GM13977 (cell line): ENCODE results near the gene WBP4.
"Not testable (repeated sequence)": the region's sequence is repeated elsewhere in the genome, so short reads cannot be mapped to it uniquely, and the experiment has no call there.

Source experiments
- DNase-seq: peaks from one replicate; pipeline ENCODE4 v3.0.0; 2012; ENCODE audit warnings: low spot score
- in situ Hi-C: fragments of 300-500 bp; cut with MboI; formaldehyde crosslinking; loops from one replicate; pipeline ENCODE4 v1.12.0; 2022; ENCODE audit warnings: low sequenced_read_pairs, low pct_unique_long_range_greater_than_20kb, mixed read lengths, inconsistent platforms; ENCODE audit not compliant: unreplicated experiment
- TF ChIP-seq, protein P1 (sequence below): IDR thresholded peaks from 2 replicates; pipeline ENCODE4 v1.5.1; 2012; ENCODE audit warnings: mild to moderate bottlenecking, control low read depth; ENCODE audit not compliant: insufficient read depth; ENCODE audit errors: extremely low read depth, missing control alignments

Gene WBP4

DNA sequence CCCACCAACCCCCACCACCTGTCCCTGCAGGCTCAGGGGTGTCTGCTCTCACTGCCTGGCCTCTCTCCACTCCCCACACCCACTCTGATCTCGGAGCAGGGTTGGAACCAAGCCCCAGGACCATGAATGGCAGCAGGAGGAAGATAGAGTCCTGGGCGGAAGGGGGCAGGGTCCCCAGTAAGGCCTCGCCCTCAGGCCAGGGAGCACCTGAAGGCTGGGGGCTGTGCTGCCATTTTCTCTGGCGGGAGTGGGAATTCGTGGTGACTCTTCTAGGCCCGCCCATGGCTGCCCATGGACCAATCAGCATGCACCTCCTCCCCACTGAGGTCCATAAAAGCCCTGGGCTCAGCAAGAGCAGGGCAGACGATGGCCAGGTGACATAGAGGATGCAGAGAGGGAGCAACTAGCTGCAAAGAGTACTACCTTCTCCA, 46.3 kb downstream of the WBP4 start:
- no peak for DNase-seq
- in situ Hi-C loops: no loop called here

DNA sequence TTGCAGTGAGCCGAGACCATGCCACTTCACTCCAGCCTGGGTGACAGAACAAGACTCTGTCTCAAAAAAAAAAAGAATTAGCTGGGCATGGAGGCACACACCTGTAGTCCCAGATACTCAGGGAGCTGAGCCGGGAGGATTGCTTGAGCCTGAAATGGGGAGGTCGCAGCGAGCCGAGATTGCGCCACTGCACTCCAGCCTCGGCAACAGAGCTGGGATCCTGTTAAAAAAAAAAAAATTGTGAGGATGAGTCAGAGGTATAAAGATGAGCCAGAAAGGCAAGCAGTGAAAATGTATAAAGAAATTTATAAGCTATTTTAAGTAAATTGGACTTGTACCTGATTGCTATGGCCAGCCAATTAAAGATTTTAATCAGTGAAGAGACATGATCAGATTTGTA, 50.1 kb downstream of the WBP4 start:
- TF ChIP-seq, protein P1, sequence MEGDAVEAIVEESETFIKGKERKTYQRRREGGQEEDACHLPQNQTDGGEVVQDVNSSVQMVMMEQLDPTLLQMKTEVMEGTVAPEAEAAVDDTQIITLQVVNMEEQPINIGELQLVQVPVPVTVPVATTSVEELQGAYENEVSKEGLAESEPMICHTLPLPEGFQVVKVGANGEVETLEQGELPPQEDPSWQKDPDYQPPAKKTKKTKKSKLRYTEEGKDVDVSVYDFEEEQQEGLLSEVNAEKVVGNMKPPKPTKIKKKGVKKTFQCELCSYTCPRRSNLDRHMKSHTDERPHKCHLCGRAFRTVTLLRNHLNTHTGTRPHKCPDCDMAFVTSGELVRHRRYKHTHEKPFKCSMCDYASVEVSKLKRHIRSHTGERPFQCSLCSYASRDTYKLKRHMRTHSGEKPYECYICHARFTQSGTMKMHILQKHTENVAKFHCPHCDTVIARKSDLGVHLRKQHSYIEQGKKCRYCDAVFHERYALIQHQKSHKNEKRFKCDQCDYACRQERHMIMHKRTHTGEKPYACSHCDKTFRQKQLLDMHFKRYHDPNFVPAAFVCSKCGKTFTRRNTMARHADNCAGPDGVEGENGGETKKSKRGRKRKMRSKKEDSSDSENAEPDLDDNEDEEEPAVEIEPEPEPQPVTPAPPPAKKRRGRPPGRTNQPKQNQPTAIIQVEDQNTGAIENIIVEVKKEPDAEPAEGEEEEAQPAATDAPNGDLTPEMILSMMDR: no peak
- no peak for DNase-seq
- in situ Hi-C loops: no loop called here

More for the DNA sequence above, 46.3 kb downstream of the WBP4 start:
- TF ChIP-seq, protein P1: no peak

DNA sequence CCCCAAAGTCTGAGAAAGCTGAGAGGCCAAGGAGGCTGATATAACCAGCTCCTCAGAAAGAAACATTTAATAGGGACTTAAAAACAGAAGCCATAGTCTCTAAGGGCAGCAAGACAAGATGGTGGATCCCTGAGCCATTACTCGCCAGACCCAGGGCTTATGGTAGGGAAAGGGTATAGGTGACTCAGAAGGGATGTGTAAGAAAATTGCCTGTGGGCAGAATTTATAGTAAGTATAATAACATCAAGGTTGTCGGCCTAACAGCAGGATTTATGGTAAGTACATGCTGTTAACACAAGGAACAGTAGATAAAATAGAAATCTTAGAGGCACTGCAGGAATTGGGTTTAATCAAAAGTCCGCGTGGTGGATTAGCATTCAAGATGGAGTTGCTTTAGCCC, 56.6 kb downstream of the WBP4 start:
- in situ Hi-C loops: no loop called here
- TF ChIP-seq, protein P1: no peak

DNA sequence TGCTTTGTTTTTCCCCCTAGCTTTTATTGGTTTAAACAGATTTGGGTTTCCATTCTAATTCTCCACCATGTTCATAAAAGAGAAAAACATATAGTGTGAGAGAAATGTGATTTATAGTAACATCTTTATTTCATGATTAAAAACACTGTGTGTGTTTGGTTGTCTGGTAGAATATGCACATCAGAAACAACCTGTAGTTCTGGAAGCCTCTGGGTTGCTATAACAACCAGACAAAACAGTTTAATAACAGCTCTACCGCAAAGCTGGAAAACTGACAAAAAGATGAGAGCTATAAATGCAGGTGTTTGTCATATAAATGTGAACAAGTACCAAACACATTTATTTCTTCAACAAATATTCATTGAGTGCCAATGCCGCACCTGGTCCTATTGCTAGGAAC, 61.5 kb downstream of the WBP4 start:
- TF ChIP-seq, protein P1: no peak
- in situ Hi-C loops: no loop called here
- DNase-seq: no peak

More for the DNA sequence above, 56.6 kb downstream of the WBP4 start:
- DNase-seq: no peak

DNA sequence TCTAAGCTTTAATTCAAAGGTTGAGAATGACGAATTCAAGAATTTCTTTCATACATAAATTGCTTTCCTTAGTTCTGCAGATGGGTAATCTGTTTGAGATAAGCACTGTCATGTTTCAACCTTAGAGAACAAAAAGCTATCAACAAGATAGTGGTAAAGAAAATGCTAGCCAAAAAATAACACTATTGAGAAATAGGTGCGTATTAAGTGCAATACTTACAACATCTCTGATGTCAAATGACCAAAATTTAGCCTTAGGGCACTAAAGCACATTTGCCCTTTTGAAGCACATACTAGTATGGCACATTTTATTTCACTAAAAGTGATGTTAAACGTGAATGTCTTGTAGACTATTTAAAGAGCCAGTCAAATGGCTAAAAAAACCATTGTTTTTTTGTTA, 66.4 kb downstream of the WBP4 start:
- TF ChIP-seq, protein P1: no peak
- DNase-seq: no peak
- in situ Hi-C loops: no loop called here

DNA sequence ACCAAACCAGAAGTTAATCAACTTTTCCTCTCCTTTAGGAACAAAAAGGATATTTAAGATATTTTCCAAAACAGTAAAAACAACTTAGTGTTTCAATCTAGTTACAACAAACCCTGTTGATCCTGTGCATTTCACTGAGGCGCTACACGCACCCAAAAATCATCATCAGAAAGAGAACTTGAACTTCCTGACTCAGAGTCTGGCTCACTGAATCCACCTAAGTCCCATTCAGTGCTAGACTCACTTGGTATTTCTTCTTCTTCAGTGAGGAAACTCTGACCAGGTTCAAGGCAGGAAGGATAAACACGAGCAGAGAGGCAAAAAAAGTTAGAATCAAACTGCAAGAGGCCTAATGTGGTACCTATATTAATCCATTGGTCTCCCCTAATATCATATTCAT, 69.0 kb downstream of the WBP4 start:
- TF ChIP-seq, protein P1: no peak
- DNase-seq: no peak
- in situ Hi-C loops: no loop called here

DNA sequence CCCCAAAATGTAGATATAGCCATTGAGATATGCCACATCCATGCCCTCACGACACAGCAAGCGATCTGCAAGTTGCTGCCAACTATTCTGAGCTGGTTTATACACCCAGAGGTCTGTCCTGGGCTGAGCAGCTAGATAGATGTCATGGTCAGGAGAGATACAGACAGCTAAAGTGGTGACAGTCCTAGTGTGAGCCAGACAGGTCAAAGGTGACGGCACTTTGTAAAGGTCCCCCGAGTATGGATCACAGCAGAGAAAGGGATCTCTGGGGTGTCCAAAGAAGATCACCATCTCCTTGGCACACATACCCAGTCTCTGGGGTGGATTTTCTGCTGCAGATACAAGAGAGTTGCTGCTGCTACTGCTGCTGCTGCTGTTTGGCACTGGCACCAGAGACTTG, 69.9 kb downstream of the WBP4 start:
- in situ Hi-C loops, DNase-seq: not testable (repeated sequence)

DNA sequence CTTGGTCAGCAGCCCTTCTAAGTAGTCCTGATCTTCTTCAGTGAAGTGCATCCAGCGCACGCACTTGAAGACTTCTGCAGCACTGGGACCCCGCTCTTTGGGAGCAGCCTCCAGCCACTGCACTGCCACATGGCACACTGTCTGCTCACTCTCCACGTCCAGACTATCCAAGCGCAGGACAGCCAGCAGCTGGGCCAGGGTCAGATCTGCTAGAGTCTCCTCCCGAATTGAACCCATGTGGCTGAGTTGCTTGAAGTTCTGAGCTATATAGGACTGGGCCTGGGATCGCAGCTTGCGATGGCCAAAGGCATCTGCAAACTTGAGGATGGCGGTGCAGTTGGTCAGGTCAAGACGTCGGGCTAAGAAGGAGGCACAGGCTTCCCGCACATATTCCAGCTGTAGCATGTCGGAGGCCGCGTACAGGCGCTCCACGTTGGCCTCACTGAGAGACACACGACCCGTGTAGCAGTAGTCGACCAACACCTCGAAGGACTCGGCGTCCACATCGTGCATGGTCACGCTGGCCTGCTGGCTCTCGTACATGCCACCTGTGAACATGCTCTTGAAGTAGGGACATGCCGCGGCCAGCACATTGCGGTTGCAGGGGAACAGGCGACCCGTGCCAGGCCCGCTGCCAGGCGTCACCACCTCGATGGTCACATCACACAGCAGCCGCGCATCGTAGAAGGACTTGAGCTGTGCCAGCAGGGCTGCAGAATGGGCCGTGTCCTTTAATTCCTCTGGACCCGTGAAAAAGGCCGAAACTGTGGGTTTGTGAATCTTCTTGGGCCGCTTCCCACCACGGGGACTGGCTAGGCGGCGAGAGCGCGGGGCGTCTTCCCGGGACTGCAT, 70.6 kb downstream of the WBP4 start:
- in situ Hi-C loops, DNase-seq: not testable (repeated sequence)
